Osteocyte (in vitro differentiated cells): ENCODE results near the gene IGFN1. TPM values are rescaled to one million over a fixed set of nuclear protein-coding genes. Genes with fewer than 3 reads are reported as not detected.

ENCODE experiments used
- DNase-seq: peaks from one replicate; pipeline ENCODE4 v3.0.0; 2021; ENCODE audit warnings: mixed read lengths; ENCODE audit not compliant: unreplicated experiment; ENCODE audit errors: extremely low spot score
- H3K27ac Mint-ChIP-seq: one replicate; pipeline ENCODE4 v1.8.0; 2021; ENCODE audit warnings: mild to moderate bottlenecking, mixed read lengths; ENCODE audit not compliant: unreplicated experiment
- H3K27me3 Mint-ChIP-seq: one replicate; pipeline ENCODE4 v1.8.0; 2021; ENCODE audit warnings: mixed read lengths; ENCODE audit not compliant: unreplicated experiment
- H3K36me3 Mint-ChIP-seq: one replicate; pipeline ENCODE4 v1.8.0; 2021; ENCODE audit warnings: mixed read lengths; ENCODE audit not compliant: unreplicated experiment
- H3K4me1 Mint-ChIP-seq: one replicate; pipeline ENCODE4 v1.8.0; 2021; ENCODE audit warnings: mixed read lengths; ENCODE audit not compliant: unreplicated experiment
- H3K4me3 Mint-ChIP-seq: one replicate; pipeline ENCODE4 v1.8.0; 2021; ENCODE audit warnings: mild to moderate bottlenecking, moderate library complexity, mixed read lengths; ENCODE audit not compliant: unreplicated experiment
- H3K9me3 Mint-ChIP-seq: one replicate; pipeline ENCODE4 v1.8.0; 2021; ENCODE audit warnings: mixed read lengths; ENCODE audit not compliant: unreplicated experiment
- CTCF ChIP-seq: fragments of 200-600 bp; sonication (generic); IDR thresholded peaks from 2 replicates; pipeline ENCODE4 v1.5.0; 2021; ENCODE audit warnings: antibody characterized with exemption, mild to moderate bottlenecking, moderate library complexity
- total RNA-seq: library from RNA; stranded (reverse); gene quantifications from 2 replicates; pipeline ENCODE4 v1.2.1, GENCODE V29; 2021

IGFN1 gene
- total RNA-seq, 1 donor from 2014 or later: 3.8 TPM

- TF ChIP-seq CTCF: no peak
- H3K4me1 Mint-ChIP-seq: peaks cover under 1% of the 10 kb centered on the region
- DNase-seq: no peak
- H3K4me3 Mint-ChIP-seq: no peak overlapping the region
- peaks cover 60% of the 10 kb centered on the region for H3K36me3 Mint-ChIP-seq
- no peaks in the 10 kb centered on the region for H3K27me3 Mint-ChIP-seq
- H3K27ac Mint-ChIP-seq: no peak overlapping the region
- no peaks in the 10 kb centered on the region for H3K9me3 Mint-ChIP-seq
Measured at GRCh38 chr1:201147396-201148015, 43.1 kb upstream of the IGFN1 start.

- Mint-ChIP-seq H3K9me3 (no peaks in the 10 kb centered on the region), H3K36me3 (peaks cover 41% of the 10 kb centered on the region), H3K4me1 (peaks cover 13% of the 10 kb centered on the region), H3K4me3 (no peak overlapping the region), H3K27ac (no peak overlapping the region), H3K27me3 (no peaks in the 10 kb centered on the region)
- TF ChIP-seq CTCF: peak; percentile 51
- DNase-seq: no peak
Measured at GRCh38 chr1:201149400-201149799, 41.2 kb upstream of the IGFN1 start.

- DNase-seq: no peak
- H3K27ac Mint-ChIP-seq: peak overlapping the region; percentile 82
- TF ChIP-seq CTCF: no peak
- no peaks in the 10 kb centered on the region for H3K9me3 Mint-ChIP-seq
- peak overlapping the region; percentile 85 for H3K4me3 Mint-ChIP-seq
- H3K4me1 Mint-ChIP-seq: peaks cover 19% of the 10 kb centered on the region
- H3K36me3 Mint-ChIP-seq: peaks cover 16% of the 10 kb centered on the region
- H3K27me3 Mint-ChIP-seq: peaks cover 17% of the 10 kb centered on the region
Measured at GRCh38 chr1:201153474-201154388, 36.9 kb upstream of the IGFN1 start.

DNA sequence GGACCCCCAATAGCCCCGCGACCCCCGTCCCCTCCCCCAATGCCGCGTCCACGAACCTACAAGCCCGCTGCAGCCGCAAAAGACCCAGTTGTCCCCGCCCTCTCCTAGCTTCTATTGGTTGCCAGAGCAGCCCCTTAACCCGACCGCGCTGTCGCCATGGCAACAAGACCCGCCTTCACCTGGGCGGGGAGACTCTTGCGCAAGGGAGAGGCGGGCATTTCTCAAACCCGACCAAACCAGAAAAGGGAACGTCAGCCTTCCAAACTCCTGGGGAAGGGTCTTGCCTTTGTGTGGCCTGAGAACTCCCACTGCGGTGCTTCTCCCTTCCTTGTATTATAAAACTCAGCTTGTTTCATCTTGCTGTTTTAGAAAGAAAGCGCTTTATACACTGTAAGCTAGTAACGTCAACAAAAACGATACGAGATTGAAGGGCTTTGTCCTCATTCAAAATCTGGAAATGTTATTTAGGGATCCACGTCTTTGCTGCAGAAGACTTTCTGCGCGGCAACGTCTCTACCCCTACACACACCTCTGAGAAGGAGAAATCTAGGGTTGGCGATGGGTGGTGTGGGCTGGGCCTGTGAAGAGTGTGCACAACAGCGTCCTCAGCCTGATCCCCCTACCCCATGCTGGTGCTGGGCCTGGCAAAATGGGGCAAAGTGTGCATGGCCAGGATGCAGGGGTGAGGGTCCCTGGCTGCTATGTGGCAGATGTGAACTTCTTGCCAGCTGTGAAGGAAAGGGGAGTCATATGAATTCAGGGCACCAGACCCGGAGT lies 36.0 kb upstream of the IGFN1 start, which contains the start of gene TMEM9:
TSS of gene TMEM9 (minus strand) at position 86 of the 777 bp plus-strand sequence. CDS start 551 bp downstream, outside the sequence.
- H3K9me3 Mint-ChIP-seq: no peaks in the 10 kb centered on the region
- H3K4me1 Mint-ChIP-seq: peaks cover 19% of the 10 kb centered on the region
- H3K4me3 Mint-ChIP-seq: peak within 1 kb of the TSS; percentile 85
- peaks cover 9% of the 10 kb centered on the region for H3K36me3 Mint-ChIP-seq
- peak within 1 kb of the TSS; percentile 82 for H3K27ac Mint-ChIP-seq
- DNase-seq: peak; percentile 98
- TF ChIP-seq CTCF: no peak
- H3K27me3 Mint-ChIP-seq: peaks cover 19% of the 10 kb centered on the region
